Kidney (tissue), 14 donors: ENCODE results near the gene THBS2. TPM values are rescaled to one million over a fixed set of nuclear protein-coding genes. Genes with fewer than 3 reads are reported as not detected.

Experiments
- DNase-seq, 5 donors: peaks; one replicate each; pipeline ENCODE4 v3.0.0-alpha.2; 2013 to 2020
- FAIRE-seq: peaks from 2 replicates; lab custom pipeline; 2012; peaks lifted over from hg19 to GRCh38; lab: Jason Lieb, UNC
- H3K27ac ChIP-seq, 2 donors: one replicate each; pipeline ENCODE4 v1.7.0; 2013; ENCODE audit warnings: low read depth in 2 of 2, low read length in 2 of 2, inconsistent platforms in 1 of 2
- H3K27me3 ChIP-seq: one replicate; pipeline ENCODE4 v1.7.1; 2013; ENCODE audit warnings: low read length, inconsistent platforms; ENCODE audit not compliant: control insufficient read depth, insufficient read depth
- H3K36me3 ChIP-seq, 3 donors: one replicate each; pipeline versions ENCODE4 v1.7.0 to v1.7.1; 2013; ENCODE audit warnings: low read length in 3 of 3, control low read depth in 1 of 3, inconsistent platforms in 1 of 3; ENCODE audit not compliant: insufficient read depth in 3 of 3, control insufficient read depth in 2 of 3
- H3K4me1 ChIP-seq, 3 donors: one replicate each; pipeline versions ENCODE4 v1.7.0 to v1.7.1; 2013; ENCODE audit warnings: low read length in 3 of 3, inconsistent platforms in 1 of 3, low read depth in 1 of 3; ENCODE audit not compliant: control insufficient read depth in 2 of 3, insufficient read depth in 2 of 3
- H3K4me3 ChIP-seq, 3 donors: one replicate each; pipeline versions ENCODE4 v1.7.0 to v1.8.1; 2013; ENCODE audit warnings: low read length in 3 of 3, control low read depth in 1 of 3, inconsistent platforms in 1 of 3
- H3K9ac ChIP-seq, 3 donors: one replicate each; pipeline versions ENCODE4 v1.7.0 to v1.7.1; 2013; ENCODE audit warnings: low read length in 3 of 3, control low read depth in 1 of 3, inconsistent platforms in 1 of 3
- H3K9me3 ChIP-seq, 3 donors: one replicate each; pipeline versions ENCODE4 v1.7.0 to v1.7.1; 2013; ENCODE audit warnings: low read length in 3 of 3, control low read depth in 1 of 3, inconsistent platforms in 1 of 3; ENCODE audit not compliant: control insufficient read depth in 2 of 3, insufficient read depth in 1 of 3
- intact Hi-C: fragments of 100-400 bp; cut with DNase I; formaldehyde crosslinking; loops from one replicate; pipeline ENCODE4 v1.11.1; 2022
- polyA plus RNA-seq: library from polyadenylated mRNA; stranded (reverse); fragments of 350-450 nt; fragmentation: Illumina TruSeq; extraction: RNeasy Lipid Tissue Mini Kit (QIAGEN cat#74804); gene quantifications from one replicate; pipeline ENCODE4 v1.2.3, GENCODE V29; 2014; ENCODE audit warnings: low read depth, low replicate concordance; ENCODE audit not compliant: insufficient read depth
- total RNA-seq: library from RNA; stranded (reverse); fragmentation: NEBNext Ultra II Directional; extraction: Animal tissue kit (Norgen Biotek cat#: 25700); gene quantifications from one replicate; pipeline ENCODE4 v1.2.1, GENCODE V29; 2021
- TF ChIP-seq, protein P1 (sequence below): IDR thresholded peaks from 3 replicates; pipeline ENCODE4 v1.5.1; 2012; ENCODE audit warnings: mild to moderate bottlenecking, moderate library complexity, borderline replicate concordance; ENCODE audit not compliant: insufficient read depth; ENCODE audit errors: extremely low read depth
- donor health status: control.
- donor health status: control.
- donor health status: control.
- donor health status: control.
- donor health status: control.
- donor health status: DM: yes; HTN: yes; CAD: no.
- donor health status: Normal renal cell carcinoma (clear cell type).

Gene THBS2
- total and polyA plus RNA-seq, 2 donors from 2014 or later = 2.7 to 33.4 TPM

DNA sequence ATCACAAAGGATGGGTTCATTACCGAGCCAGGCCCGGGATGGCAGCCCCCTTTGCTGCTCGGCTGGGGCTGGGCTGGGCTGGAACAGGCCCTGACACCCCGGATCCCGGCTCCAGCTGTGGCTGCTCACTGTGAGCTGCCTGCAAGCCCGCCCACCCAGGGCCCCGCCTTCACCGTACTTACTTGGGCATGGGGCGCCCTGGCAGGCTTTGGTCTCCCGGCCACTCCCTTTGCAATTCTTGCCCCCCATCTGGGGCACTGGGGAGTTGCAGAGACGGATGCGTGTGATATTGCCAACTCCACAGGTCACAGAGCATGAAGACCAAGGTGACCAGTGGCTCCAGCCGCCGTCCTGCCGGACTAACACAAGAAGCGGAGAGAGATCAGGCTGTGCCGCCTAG is 16.7 kb downstream of the THBS2 start:
- Histone ChIP-seq H3K9me3 (peaks cover 0 to 1% (median 0%) of the 10 kb centered on the region in 3 donors), H3K36me3 (peaks cover 0 to 2% (median 0%) of the 10 kb centered on the region in 3 donors), H3K9ac (no peak overlapping the region), H3K27me3 (no peaks in the 10 kb centered on the region), H3K27ac (no peak overlapping the region), H3K4me1 (no peaks in the 10 kb centered on the region), H3K4me3 (no peak overlapping the region)
- TF ChIP-seq, protein P1, sequence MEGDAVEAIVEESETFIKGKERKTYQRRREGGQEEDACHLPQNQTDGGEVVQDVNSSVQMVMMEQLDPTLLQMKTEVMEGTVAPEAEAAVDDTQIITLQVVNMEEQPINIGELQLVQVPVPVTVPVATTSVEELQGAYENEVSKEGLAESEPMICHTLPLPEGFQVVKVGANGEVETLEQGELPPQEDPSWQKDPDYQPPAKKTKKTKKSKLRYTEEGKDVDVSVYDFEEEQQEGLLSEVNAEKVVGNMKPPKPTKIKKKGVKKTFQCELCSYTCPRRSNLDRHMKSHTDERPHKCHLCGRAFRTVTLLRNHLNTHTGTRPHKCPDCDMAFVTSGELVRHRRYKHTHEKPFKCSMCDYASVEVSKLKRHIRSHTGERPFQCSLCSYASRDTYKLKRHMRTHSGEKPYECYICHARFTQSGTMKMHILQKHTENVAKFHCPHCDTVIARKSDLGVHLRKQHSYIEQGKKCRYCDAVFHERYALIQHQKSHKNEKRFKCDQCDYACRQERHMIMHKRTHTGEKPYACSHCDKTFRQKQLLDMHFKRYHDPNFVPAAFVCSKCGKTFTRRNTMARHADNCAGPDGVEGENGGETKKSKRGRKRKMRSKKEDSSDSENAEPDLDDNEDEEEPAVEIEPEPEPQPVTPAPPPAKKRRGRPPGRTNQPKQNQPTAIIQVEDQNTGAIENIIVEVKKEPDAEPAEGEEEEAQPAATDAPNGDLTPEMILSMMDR = no peak
- intact Hi-C loops = no loop called here
- FAIRE-seq (no peak), DNase-seq (peak in 1 of 5 donors; percentile 54)

DNA sequence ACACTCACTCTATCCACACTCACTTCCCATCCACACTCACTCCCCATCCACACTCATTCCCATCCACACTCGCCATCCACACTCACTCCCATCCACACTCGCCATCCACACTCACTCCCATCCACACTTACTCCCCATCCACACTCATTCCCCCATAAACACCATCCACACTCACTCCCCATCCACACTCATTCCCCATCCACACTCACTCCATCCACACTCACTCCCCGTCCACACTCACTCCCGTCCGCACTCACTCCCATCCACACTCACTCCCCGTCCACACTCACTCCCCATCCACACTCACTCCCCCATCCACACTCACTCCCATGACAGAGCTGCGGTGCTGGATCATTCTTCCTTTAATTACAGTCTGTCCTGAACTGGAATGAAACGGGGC is 17.1 kb downstream of the THBS2 start:
- H3K4me1 ChIP-seq = no peaks in the 10 kb centered on the region
- no peak overlapping the region for H3K9ac ChIP-seq
- H3K27me3 ChIP-seq = no peaks in the 10 kb centered on the region
- H3K4me3 ChIP-seq = no peak overlapping the region
- TF ChIP-seq, protein P1 = no peak
- no peak for FAIRE-seq
- peaks cover 0 to 1% (median 0%) of the 10 kb centered on the region in 3 donors for H3K9me3 ChIP-seq
- peak in 1 of 5 donors; percentile 10 for DNase-seq
- H3K36me3 ChIP-seq = peaks cover 0 to 2% (median 0%) of the 10 kb centered on the region in 3 donors
- intact Hi-C loops = no loop called here
- no peak overlapping the region for H3K27ac ChIP-seq

DNA sequence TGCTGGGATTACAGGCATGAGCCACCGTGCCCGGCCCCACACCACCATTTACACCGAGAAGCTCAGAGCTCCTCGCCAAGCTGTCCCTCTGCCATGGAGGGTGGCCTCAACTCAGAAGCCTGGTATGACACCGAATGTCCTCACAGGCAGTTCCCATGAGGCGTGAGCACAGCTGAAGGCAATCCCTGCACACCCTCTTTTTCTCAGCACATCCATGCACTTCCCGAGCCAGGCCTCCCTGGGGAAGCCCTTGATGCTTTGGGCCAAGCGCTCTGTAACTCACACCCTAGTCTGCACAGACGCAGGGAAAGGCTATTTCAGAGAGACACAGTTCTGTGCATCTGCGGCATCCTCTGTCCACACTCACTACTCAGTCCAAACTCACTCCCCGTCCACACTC is 18.4 kb downstream of the THBS2 start:
- FAIRE-seq = no peak
- TF ChIP-seq, protein P1 = no peak

DNA sequence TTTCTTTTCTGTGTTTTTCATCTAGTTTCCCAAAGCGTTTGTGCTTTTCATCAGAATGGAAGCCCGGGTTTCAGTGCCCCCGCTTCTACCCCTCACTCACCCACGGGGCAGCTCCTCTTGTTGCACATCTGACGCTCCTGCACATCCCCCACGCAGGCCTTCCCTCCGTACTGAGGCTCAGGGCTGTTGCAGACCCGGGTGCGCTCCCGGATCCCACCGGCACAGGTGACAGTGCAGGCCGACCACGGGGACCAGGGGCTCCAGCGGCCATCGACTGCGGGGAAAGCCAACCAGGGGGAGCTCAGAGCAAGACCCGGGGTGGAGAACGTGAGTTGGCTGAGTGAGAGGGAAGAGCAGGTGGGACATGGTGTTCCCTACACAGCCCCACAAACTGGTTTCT is 19.0 kb downstream of the THBS2 start:
- Histone ChIP-seq H3K27ac (no peak overlapping the region), H3K9ac (no peak overlapping the region), H3K4me3 (no peak overlapping the region), H3K36me3 (peaks cover 0 to 2% (median 0%) of the 10 kb centered on the region in 3 donors), H3K27me3 (no peaks in the 10 kb centered on the region), H3K4me1 (no peaks in the 10 kb centered on the region), H3K9me3 (peaks cover 0 to 1% (median 0%) of the 10 kb centered on the region in 3 donors)
- DNase-seq (peak in 1 of 5 donors; percentile 51), FAIRE-seq (no peak)
- TF ChIP-seq, protein P1 = no peak
- intact Hi-C loops = no loop called here

More for the DNA sequence above, 18.4 kb downstream of the THBS2 start:
- peaks cover 0 to 1% (median 0%) of the 10 kb centered on the region in 3 donors for H3K9me3 ChIP-seq
- no peak overlapping the region for H3K27ac ChIP-seq
- no peak overlapping the region for H3K9ac ChIP-seq
- H3K27me3 ChIP-seq = no peaks in the 10 kb centered on the region
- peaks cover 0 to 2% (median 0%) of the 10 kb centered on the region in 3 donors for H3K36me3 ChIP-seq
- DNase-seq = no peak
- H3K4me3 ChIP-seq = no peak overlapping the region
- no peaks in the 10 kb centered on the region for H3K4me1 ChIP-seq
- intact Hi-C loops = no loop called here
